BJ (cell line): Measurements from ENCODE around the gene LINC01488. TPM values are rescaled to one million over a fixed set of nuclear protein-coding genes. Genes with fewer than 3 reads are reported as not detected.

ENCODE experiments used
- CTCF ChIA-PET: fragments of 350-600 bp; formaldehyde crosslinking; extraction: SDS; loops from one replicate; lab custom pipeline; 2021; ENCODE audit warnings: antibody characterized with exemption, inconsistent platforms; lab: Yijun Ruan, JAX
- POLR2A ChIA-PET: fragments of 300-600 bp; sonication (Branson Sonifier 250); formaldehyde crosslinking; extraction: SDS; loops from one replicate; lab custom pipeline; 2021; ENCODE audit warnings: antibody characterized with exemption; lab: Charles Lee
- DNase-seq: peaks from one replicate; pipeline ENCODE4 v3.0.0-alpha.2; 2011; ENCODE audit warnings: low read depth
- H3K27me3 ChIP-seq: 2 replicates; pipeline ENCODE4 v1.6.0; 2011; ENCODE audit warnings: low read length; ENCODE audit not compliant: control insufficient read depth, insufficient read depth
- H3K36me3 ChIP-seq: 2 replicates; pipeline ENCODE4 v1.5.1; 2011; ENCODE audit warnings: low read length; ENCODE audit not compliant: control insufficient read depth, insufficient read depth
- H3K4me3 ChIP-seq: 2 replicates; pipeline ENCODE4 v1.5.1; 2011; ENCODE audit warnings: low read depth, mild to moderate bottlenecking, control low read depth, low read length
- polyA plus RNA-seq: library from polyadenylated mRNA; depleted of rRNA; stranded (reverse); fragments of >200 nt; gene quantifications from 2 replicates; pipeline ENCODE4 v1.2.3, GENCODE V29; 2011
- TF ChIP-seq, protein P1 (sequence below): IDR thresholded peaks from 2 replicates; pipeline ENCODE4 v1.5.1; 2011; ENCODE audit warnings: low read depth, mild to moderate bottlenecking, control low read depth, inconsistent platforms, low read length, moderate library complexity; ENCODE audit not compliant: insufficient read depth

Gene LINC01488
- polyA plus RNA-seq, 1 experiment: not detected

DNA sequence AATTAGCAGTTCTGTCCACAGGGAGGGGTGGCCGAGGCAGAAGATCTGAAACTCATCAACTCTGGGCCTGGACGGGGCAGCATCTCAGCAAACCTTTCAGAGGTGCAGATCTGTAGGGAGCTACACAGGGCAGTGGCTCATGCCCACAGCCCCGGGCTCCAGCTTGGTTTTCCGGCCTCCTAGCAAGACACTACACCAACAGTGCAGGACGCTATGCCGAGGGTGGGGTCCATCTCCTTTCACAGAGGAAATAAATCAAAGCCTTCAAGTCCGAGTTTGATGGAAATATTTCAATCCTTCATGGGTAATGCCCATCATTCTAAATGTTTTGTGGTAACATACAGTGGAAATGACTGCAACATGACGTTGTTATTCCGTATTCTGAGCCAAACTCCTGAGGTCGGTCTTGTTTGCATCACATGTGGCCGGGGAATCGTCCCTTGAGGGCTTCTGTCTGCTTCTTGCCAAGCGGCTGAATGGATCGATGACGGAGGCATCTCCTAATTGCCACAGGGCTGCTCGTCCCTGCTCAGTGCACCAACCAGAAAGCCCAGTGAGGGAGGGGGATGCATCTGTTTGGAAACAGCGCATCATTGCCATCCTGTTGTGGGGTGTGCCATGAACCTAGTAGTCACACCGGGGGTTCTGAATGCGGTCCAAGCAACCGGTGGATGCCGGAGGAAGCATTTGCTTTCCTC lies 30.0 kb downstream of the LINC01488 start:
- Histone ChIP-seq H3K4me3 (no peak overlapping the region), H3K36me3 (no peaks in the 10 kb centered on the region), H3K27me3 (no peaks in the 10 kb centered on the region)
- ChIA-PET POLR2A (no interaction called here), CTCF (no interaction called here)
- TF ChIP-seq, protein P1, sequence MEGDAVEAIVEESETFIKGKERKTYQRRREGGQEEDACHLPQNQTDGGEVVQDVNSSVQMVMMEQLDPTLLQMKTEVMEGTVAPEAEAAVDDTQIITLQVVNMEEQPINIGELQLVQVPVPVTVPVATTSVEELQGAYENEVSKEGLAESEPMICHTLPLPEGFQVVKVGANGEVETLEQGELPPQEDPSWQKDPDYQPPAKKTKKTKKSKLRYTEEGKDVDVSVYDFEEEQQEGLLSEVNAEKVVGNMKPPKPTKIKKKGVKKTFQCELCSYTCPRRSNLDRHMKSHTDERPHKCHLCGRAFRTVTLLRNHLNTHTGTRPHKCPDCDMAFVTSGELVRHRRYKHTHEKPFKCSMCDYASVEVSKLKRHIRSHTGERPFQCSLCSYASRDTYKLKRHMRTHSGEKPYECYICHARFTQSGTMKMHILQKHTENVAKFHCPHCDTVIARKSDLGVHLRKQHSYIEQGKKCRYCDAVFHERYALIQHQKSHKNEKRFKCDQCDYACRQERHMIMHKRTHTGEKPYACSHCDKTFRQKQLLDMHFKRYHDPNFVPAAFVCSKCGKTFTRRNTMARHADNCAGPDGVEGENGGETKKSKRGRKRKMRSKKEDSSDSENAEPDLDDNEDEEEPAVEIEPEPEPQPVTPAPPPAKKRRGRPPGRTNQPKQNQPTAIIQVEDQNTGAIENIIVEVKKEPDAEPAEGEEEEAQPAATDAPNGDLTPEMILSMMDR: no peak
- no peak for DNase-seq

DNA sequence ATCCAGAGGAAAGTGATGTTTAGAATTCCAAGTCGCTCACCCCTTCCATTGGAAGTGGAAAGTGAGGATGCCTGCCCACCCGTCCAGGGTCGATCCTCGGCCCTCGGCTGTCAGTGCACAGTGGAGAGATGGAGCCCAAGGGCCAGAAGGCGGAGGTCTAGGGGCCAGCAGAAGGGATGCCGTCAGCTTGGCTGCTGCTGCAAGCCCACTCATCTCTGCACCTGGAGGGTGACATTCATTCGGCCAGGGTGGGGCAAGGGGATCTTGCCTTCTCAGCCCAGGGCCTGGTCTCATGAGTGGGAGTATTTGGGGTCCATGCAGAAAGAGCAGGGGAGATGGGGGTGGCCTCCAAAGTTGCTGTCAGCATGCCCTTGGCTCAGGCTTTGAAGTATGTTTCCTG lies 30.7 kb downstream of the LINC01488 start:
- ChIA-PET CTCF (no interaction called here), POLR2A (no interaction called here)
- DNase-seq: no peak
- no peaks in the 10 kb centered on the region for H3K27me3 ChIP-seq
- H3K4me3 ChIP-seq: no peak overlapping the region
- H3K36me3 ChIP-seq: no peaks in the 10 kb centered on the region
- TF ChIP-seq, protein P1: no peak

DNA sequence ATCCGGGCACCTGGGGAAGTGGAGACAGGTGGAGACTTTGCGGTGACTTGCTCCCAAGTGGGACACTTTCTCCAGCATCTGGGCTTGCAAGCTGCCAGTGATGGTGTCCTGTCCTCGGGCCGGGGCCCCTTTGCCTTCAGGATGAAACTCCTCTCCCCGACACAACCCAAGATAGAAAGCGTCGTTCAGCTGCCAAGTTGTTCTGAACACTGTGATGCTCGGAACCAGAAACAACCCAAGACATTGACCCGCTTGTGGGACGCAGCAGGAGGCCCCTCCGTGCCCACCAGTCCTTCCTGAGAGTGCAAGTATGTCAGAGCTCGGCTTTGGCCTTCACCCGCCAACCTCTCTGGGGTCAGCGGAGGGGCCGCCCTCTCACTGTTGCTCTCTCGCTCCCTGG lies 31.3 kb downstream of the LINC01488 start:
- TF ChIP-seq, protein P1: no peak
- ChIA-PET POLR2A (interaction anchor here (0.6 kb wide), 1 partner anchor 194 kb away, joined by 3 read pairs; no protein-coding TSS in a partner anchor), CTCF (interaction anchor here (1.6 kb wide), 1 partner anchor 10 kb away, joined by 3 read pairs; no protein-coding TSS in a partner anchor)
- H3K27me3 ChIP-seq: no peaks in the 10 kb centered on the region
- DNase-seq: no peak
- no peaks in the 10 kb centered on the region for H3K36me3 ChIP-seq
- no peak overlapping the region for H3K4me3 ChIP-seq

DNA sequence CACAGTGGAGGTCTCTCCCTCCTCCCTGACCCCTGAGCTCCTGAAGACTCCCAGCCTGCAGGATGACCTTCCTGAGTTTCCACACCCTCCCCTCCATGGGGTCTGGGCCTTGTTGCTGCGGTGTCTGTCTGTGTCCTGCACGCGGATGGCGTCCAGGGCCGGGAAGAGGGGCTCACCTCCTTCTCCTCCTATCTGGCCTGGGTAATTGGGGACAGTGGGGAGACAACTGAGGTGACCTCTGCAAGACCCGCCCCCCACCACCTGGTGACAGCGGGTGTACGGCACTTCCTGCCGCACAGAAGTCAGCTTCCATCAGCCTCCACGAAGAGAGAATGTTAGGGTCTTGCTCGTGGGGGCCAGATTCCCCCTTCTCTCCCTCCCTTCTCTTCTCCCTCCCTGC lies 31.7 kb downstream of the LINC01488 start:
- POLR2A ChIA-PET: interaction anchor here (0.6 kb wide), 1 partner anchor 194 kb away, joined by 3 read pairs; no protein-coding TSS in a partner anchor
- CTCF ChIA-PET: interaction anchor here (1.6 kb wide), 1 partner anchor 10 kb away, joined by 3 read pairs; no protein-coding TSS in a partner anchor

DNA sequence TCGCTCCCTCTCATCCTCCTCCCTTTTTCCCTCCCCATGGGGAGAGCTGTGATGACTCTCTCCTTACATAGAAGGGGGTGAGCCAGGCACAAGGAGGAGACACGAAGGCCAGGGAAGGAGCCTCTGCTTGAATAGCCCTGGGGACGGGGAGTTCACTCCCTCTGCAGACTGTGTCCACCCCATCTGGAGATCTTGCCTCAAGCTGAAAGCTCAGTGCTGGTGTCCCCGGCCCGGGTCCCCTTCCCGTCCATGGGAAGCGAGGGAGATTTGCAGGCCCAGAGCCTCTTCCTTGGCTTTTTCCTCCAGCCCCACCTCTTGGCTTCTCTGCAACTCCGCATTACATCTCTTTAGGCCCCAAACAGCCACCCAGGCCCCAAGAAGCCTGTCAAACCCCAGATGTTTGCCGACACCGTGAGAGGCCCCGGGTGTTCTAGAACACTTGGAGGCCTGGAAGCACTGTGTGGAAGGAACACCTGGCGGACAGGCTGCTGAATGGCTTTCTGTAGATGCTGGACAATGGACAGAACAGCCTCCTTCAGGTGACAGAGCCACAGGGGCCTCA lies 32.3 kb downstream of the LINC01488 start:
- ChIA-PET CTCF (interaction anchor here (1.6 kb wide), 1 partner anchor 9 kb away, joined by 3 read pairs; no protein-coding TSS in a partner anchor), POLR2A (interaction anchor here (0.6 kb wide), 1 partner anchor 644 kb away, joined by 17 read pairs; no protein-coding TSS in a partner anchor)
- Histone ChIP-seq H3K4me3 (no peak overlapping the region), H3K36me3 (no peaks in the 10 kb centered on the region), H3K27me3 (no peaks in the 10 kb centered on the region)
- TF ChIP-seq, protein P1: no peak
- DNase-seq: no peak

More for the DNA sequence above, 31.7 kb downstream of the LINC01488 start:
- Histone ChIP-seq H3K36me3 (no peaks in the 10 kb centered on the region), H3K27me3 (no peaks in the 10 kb centered on the region), H3K4me3 (no peak overlapping the region)
- TF ChIP-seq, protein P1: no peak
- no peak for DNase-seq
